ENCODE measurements around the gene MAPK8IP3.

The MAPK8IP3 gene

DNA sequence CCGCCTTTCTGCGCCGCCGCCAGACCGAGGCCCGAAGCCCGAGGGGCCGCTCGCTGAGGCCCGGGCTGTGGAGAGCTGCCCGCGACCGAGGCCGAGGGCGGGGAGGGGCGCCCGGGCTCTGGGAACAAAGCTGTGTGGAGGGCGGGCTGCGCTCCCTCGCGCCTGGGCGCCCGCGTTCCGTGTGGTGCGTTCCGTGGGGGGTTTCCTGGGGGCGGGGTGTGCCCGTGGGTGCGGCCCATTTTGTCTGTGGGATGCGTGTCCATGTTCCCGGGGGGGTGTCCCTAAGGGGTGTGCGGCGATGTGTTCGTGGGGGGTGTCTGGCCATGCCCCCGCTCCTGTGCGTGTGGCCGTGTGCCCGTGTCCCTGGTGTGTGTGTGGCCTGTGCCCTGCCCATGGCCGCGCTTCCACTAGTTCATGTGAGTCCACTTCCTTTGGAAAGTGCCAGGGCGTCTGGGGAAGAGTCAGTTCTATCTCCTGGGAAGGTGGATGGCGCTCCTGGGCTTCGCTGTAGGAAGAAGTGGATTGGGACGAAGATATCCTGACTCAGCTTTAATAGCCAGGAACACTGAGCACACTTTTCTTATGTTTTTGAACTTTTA, 27.4 kb upstream of the MAPK8IP3 start:
- Histone ChIP-seq H3K4me1 (ENCODE audit: control insufficient read depth, insufficient read depth, low read length) (peaks cover 6% of the 10 kb centered on the region), H3K9ac (ENCODE audit: low read length) (peak overlapping the region; percentile 78), H3K9me3 (ENCODE audit: control insufficient read depth, low read length) (no peaks in the 10 kb centered on the region), H3K27me3 (replicated peaks; ENCODE audit: control insufficient read depth, insufficient read depth, low read length) (no peaks in the 10 kb centered on the region), H3K4me3 (ENCODE audit: low read length) (peak overlapping the region; percentile 79), H3K36me3 (ENCODE audit: control insufficient read depth, insufficient read depth, low read length, severe bottlenecking) (peaks cover 28% of the 10 kb centered on the region)
- peak; percentile 64 for DNase-seq (ENCODE audit: low read depth)

DNA sequence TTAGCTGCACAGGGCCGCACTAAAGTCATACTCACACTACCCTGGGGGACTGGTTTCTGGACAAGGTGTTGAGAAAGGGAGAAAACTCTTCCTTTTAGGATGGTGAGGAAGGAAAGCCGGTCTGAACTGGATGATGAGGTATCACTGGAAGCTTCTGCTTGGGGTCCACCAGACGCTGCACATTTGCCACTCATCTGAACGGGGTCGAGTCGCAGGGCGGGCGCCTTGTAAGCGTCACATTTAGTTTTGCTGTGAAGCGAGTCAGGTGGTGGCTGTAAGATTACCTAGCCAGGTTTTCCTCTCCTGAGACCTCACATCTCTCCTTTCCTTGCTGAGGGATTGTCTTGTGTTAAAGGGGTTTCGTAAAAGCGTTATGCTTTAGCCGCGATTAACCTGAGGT, 25.6 kb upstream of the MAPK8IP3 start:
- Histone ChIP-seq H3K4me1 (ENCODE audit: control insufficient read depth, insufficient read depth, low read length) (peaks cover 6% of the 10 kb centered on the region), H3K4me3 (ENCODE audit: low read length) (no peak overlapping the region), H3K9ac (ENCODE audit: low read length) (no peak overlapping the region), H3K27me3 (replicated peaks; ENCODE audit: control insufficient read depth, insufficient read depth, low read length) (no peaks in the 10 kb centered on the region), H3K36me3 (ENCODE audit: control insufficient read depth, insufficient read depth, low read length, severe bottlenecking) (peaks cover 17% of the 10 kb centered on the region), H3K9me3 (ENCODE audit: control insufficient read depth, low read length) (no peaks in the 10 kb centered on the region)
- no peak for DNase-seq (ENCODE audit: low read depth)

DNA sequence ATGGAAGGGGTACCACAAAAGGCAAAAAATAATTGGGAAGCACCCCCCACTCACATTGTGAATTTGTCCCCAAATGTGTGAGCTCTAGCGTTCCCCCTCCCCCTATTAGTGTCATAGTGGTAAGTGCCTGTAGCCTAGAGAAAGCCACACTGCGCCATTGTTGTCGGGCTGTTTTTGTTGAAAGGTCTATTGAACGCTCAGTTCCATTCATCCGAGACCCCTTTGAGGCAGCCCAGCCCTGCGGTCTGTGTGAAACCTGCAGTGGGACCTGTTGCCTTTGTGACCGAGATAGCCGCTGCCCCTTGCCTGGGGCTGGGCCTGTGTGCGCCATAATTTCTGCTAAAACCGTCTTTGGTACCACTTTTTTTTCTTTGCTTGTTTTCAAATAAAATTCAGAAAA, 25.0 kb upstream of the MAPK8IP3 start:
- Histone ChIP-seq H3K9me3 (ENCODE audit: control insufficient read depth, low read length) (no peaks in the 10 kb centered on the region), H3K9ac (ENCODE audit: low read length) (no peak overlapping the region), H3K4me1 (ENCODE audit: control insufficient read depth, insufficient read depth, low read length) (peaks cover 6% of the 10 kb centered on the region), H3K36me3 (ENCODE audit: control insufficient read depth, insufficient read depth, low read length, severe bottlenecking) (peaks cover 16% of the 10 kb centered on the region), H3K4me3 (ENCODE audit: low read length) (no peak overlapping the region), H3K27me3 (replicated peaks; ENCODE audit: control insufficient read depth, insufficient read depth, low read length) (no peaks in the 10 kb centered on the region)
- DNase-seq (ENCODE audit: low read depth) = no peak

- Histone ChIP-seq H3K9me3 (ENCODE audit: control insufficient read depth, low read length) (no peaks in the 10 kb centered on the region), H3K4me3 (ENCODE audit: low read length) (no peak overlapping the region), H3K4me1 (ENCODE audit: control insufficient read depth, insufficient read depth, low read length) (peaks cover 13% of the 10 kb centered on the region), H3K9ac (ENCODE audit: low read length) (no peak overlapping the region), H3K36me3 (ENCODE audit: control insufficient read depth, insufficient read depth, low read length, severe bottlenecking) (peaks cover 40% of the 10 kb centered on the region), H3K27me3 (replicated peaks; ENCODE audit: control insufficient read depth, insufficient read depth, low read length) (no peaks in the 10 kb centered on the region)
- no peak for DNase-seq (ENCODE audit: low read depth)
Measured at GRCh38 chr16:1687427-1688316, 18.3 kb upstream of the MAPK8IP3 start.

GRCh38 chr16:1688807-1689560, 17.0 kb upstream of the MAPK8IP3 start:
- DNase-seq (ENCODE audit: low read depth) = no peak
- peaks cover 13% of the 10 kb centered on the region for H3K4me1 ChIP-seq (ENCODE audit: control insufficient read depth, insufficient read depth, low read length)
- no peaks in the 10 kb centered on the region for H3K9me3 ChIP-seq (ENCODE audit: control insufficient read depth, low read length)
- H3K4me3 ChIP-seq (ENCODE audit: low read length) = no peak overlapping the region
- peaks cover 45% of the 10 kb centered on the region for H3K36me3 ChIP-seq (ENCODE audit: control insufficient read depth, insufficient read depth, low read length, severe bottlenecking)
- H3K9ac ChIP-seq (ENCODE audit: low read length) = no peak overlapping the region
- no peaks in the 10 kb centered on the region for H3K27me3 ChIP-seq (replicated peaks; ENCODE audit: control insufficient read depth, insufficient read depth, low read length)

DNA sequence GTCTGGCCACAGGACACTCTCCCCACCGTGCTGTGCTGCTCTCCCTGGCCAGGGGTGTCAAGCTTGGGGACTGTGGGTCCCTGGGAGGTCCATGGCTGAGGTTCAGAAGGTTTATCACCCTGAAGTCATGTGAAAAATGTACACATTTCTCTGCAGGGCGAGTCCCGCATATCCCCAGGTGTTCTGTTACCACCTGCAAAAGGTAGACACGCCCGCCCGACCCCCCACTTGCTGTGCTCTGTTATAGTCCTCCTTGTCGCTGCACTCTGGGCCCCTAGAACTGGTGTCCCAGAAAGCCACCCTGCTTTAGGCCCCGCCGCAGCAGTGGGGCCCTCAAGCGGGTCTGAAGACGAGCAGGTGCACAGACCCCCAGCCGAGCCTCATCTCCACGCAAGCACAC, 16.1 kb upstream of the MAPK8IP3 start:
- no peak for DNase-seq (ENCODE audit: low read depth)
- Histone ChIP-seq H3K9ac (ENCODE audit: low read length) (no peak overlapping the region), H3K4me1 (ENCODE audit: control insufficient read depth, insufficient read depth, low read length) (peaks cover 13% of the 10 kb centered on the region), H3K9me3 (ENCODE audit: control insufficient read depth, low read length) (no peaks in the 10 kb centered on the region), H3K36me3 (ENCODE audit: control insufficient read depth, insufficient read depth, low read length, severe bottlenecking) (peaks cover 52% of the 10 kb centered on the region), H3K4me3 (ENCODE audit: low read length) (no peak overlapping the region), H3K27me3 (replicated peaks; ENCODE audit: control insufficient read depth, insufficient read depth, low read length) (no peaks in the 10 kb centered on the region)

DNA sequence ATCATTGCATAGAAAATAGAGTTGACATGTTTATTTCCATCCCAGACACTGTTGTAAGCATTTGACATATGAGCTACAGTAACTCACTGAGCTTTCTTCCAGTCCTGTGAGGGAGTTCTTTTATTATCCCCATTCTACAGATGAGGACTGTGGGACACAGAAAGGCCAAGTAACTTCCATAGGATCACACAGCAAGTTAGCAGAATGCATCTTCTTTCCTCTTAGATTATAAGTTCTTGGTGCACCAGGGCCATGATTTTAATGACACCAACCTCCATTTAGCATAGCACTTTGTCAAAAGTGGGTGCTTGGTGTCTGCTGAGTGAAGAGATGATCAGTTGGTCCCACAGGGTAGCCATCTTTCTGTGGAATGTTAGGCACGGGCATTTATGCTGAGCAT, 15.2 kb upstream of the MAPK8IP3 start:
- Histone ChIP-seq H3K4me1 (ENCODE audit: control insufficient read depth, insufficient read depth, low read length) (peaks cover 13% of the 10 kb centered on the region), H3K9me3 (ENCODE audit: control insufficient read depth, low read length) (no peaks in the 10 kb centered on the region), H3K36me3 (ENCODE audit: control insufficient read depth, insufficient read depth, low read length, severe bottlenecking) (peaks cover 48% of the 10 kb centered on the region)

DNA sequence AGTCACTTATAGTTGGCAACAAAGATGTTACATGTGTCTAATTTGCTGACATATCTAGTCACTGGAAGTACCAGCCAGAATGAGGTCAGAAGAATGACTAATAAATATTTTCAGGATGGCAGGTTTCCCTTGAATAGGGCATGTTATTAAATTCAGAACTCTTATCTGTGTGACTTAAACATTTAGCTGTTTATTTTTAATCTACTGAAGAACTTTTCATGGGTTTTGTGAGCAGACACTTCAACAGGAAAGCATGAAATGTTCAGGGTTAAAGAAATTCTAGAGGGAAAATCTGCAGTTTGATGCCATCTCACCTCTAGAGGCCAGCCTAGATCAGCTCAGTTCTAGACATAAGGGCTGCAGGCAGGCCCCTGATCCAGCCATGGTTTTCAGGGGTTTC, 14.7 kb upstream of the MAPK8IP3 start:
- Histone ChIP-seq H3K9ac (ENCODE audit: low read length) (no peak overlapping the region), H3K4me1 (ENCODE audit: control insufficient read depth, insufficient read depth, low read length) (peaks cover 13% of the 10 kb centered on the region), H3K27me3 (replicated peaks; ENCODE audit: control insufficient read depth, insufficient read depth, low read length) (no peaks in the 10 kb centered on the region), H3K36me3 (ENCODE audit: control insufficient read depth, insufficient read depth, low read length, severe bottlenecking) (peaks cover 47% of the 10 kb centered on the region), H3K9me3 (ENCODE audit: control insufficient read depth, low read length) (no peaks in the 10 kb centered on the region), H3K4me3 (ENCODE audit: low read length) (no peak overlapping the region)
- DNase-seq (ENCODE audit: low read depth) = peak; percentile 39

More for the DNA sequence above, 15.2 kb upstream of the MAPK8IP3 start:
- no peak overlapping the region for H3K4me3 ChIP-seq (ENCODE audit: low read length)
- DNase-seq (ENCODE audit: low read depth) = no peak
- no peak overlapping the region for H3K9ac ChIP-seq (ENCODE audit: low read length)
- H3K27me3 ChIP-seq (replicated peaks; ENCODE audit: control insufficient read depth, insufficient read depth, low read length) = no peaks in the 10 kb centered on the region

DNA sequence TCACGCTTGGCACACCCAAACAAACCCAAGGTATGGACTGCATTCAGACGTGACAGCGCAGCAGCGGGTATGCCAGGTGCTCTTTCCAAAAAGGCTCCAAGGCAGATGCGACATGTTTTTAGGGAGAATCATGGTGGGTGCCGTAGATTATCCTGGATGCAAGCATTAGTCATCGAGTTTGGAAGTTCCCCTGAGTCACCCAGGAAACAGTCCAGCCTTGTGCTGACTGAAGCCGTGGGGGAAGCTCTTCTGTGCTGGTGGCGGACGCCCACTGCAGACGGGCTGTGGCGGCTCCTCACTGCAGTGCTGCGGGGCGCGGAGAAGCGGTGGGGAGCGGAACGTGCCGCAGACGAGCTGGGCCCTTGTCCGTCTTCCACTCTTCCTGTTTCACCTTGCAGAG, 14.0 kb upstream of the MAPK8IP3 start:
- Histone ChIP-seq H3K9ac (ENCODE audit: low read length) (no peak overlapping the region), H3K27me3 (replicated peaks; ENCODE audit: control insufficient read depth, insufficient read depth, low read length) (no peaks in the 10 kb centered on the region), H3K4me1 (ENCODE audit: control insufficient read depth, insufficient read depth, low read length) (peaks cover 13% of the 10 kb centered on the region), H3K9me3 (ENCODE audit: control insufficient read depth, low read length) (no peaks in the 10 kb centered on the region), H3K36me3 (ENCODE audit: control insufficient read depth, insufficient read depth, low read length, severe bottlenecking) (peaks cover 43% of the 10 kb centered on the region), H3K4me3 (ENCODE audit: low read length) (no peak overlapping the region)
- DNase-seq (ENCODE audit: low read depth) = peak; percentile 36

- DNase-seq (ENCODE audit: low read depth) = no peak
- Histone ChIP-seq H3K27me3 (replicated peaks; ENCODE audit: control insufficient read depth, insufficient read depth, low read length) (no peaks in the 10 kb centered on the region), H3K9me3 (ENCODE audit: control insufficient read depth, low read length) (no peaks in the 10 kb centered on the region), H3K4me1 (ENCODE audit: control insufficient read depth, insufficient read depth, low read length) (peaks cover 18% of the 10 kb centered on the region), H3K4me3 (ENCODE audit: low read length) (no peak overlapping the region), H3K9ac (ENCODE audit: low read length) (no peak overlapping the region), H3K36me3 (ENCODE audit: control insufficient read depth, insufficient read depth, low read length, severe bottlenecking) (peaks cover 46% of the 10 kb centered on the region)
Measured at GRCh38 chr16:1696863-1697262, 9.1 kb upstream of the MAPK8IP3 start.

- H3K4me3 ChIP-seq (ENCODE audit: low read length) = no peak overlapping the region
- no peaks in the 10 kb centered on the region for H3K9me3 ChIP-seq (ENCODE audit: control insufficient read depth, low read length)
- peaks cover 13% of the 10 kb centered on the region for H3K4me1 ChIP-seq (ENCODE audit: control insufficient read depth, insufficient read depth, low read length)
- no peak overlapping the region for H3K9ac ChIP-seq (ENCODE audit: low read length)
- H3K36me3 ChIP-seq (ENCODE audit: control insufficient read depth, insufficient read depth, low read length, severe bottlenecking) = peaks cover 37% of the 10 kb centered on the region
- no peak for DNase-seq (ENCODE audit: low read depth)
- H3K27me3 ChIP-seq (replicated peaks; ENCODE audit: control insufficient read depth, insufficient read depth, low read length) = no peaks in the 10 kb centered on the region
Measured at GRCh38 chr16:1698680-1699079, 7.3 kb upstream of the MAPK8IP3 start.
